Activated CD8-positive, alpha-beta T cell treated with anti-CD3 and anti-CD28 coated beads, Interleukin-2, amount 10 ng/mL, durations not matched to agents 7 days and 5 days (primary cell): ENCODE measurements around the gene EXOC4. TPM values are rescaled to one million over a fixed set of nuclear protein-coding genes. Genes with fewer than 3 reads are reported as not detected.

Experiments
- ATAC-seq: fragments of 150-1000 bp; cut with Tn5 transposase; one replicate; pipeline ENCODE4 v1.10.0; 2021; ENCODE audit warnings: moderate library complexity
- CTCF ChIA-PET: fragments of 350-600 bp; sonication (Branson Sonifier 250); formaldehyde crosslinking; loops from one replicate; lab custom pipeline; 2021; ENCODE audit warnings: antibody characterized with exemption; lab: Charles Lee
- POLR2A ChIA-PET: fragments of 350-600 bp; sonication (Branson Sonifier 250); formaldehyde crosslinking; loops from one replicate; lab custom pipeline; 2021; ENCODE audit warnings: antibody characterized with exemption; lab: Charles Lee
- DNase-seq: peaks from one replicate; pipeline ENCODE4 v3.0.0-alpha.2; 2020
- H3K27ac Mint-ChIP-seq: one replicate; pipeline ENCODE4 v1.8.0; 2021; ENCODE audit warnings: mild to moderate bottlenecking, mixed read lengths
- H3K27me3 Mint-ChIP-seq: one replicate; pipeline ENCODE4 v1.8.0; 2021; ENCODE audit warnings: low read depth, mixed read lengths
- H3K36me3 Mint-ChIP-seq: one replicate; pipeline ENCODE4 v1.8.0; 2021; ENCODE audit warnings: low read depth, mixed read lengths
- H3K4me1 Mint-ChIP-seq: one replicate; pipeline ENCODE4 v1.8.0; 2021; ENCODE audit warnings: low read depth, mixed read lengths
- H3K4me3 Mint-ChIP-seq: one replicate; pipeline ENCODE4 v1.8.0; 2021; ENCODE audit warnings: mild to moderate bottlenecking, mixed read lengths
- H3K9me3 Mint-ChIP-seq: one replicate; pipeline ENCODE4 v1.8.0; 2022; ENCODE audit warnings: mixed read lengths; ENCODE audit not compliant: insufficient read depth
- total RNA-seq, 2 experiments: library from RNA; stranded (reverse); gene quantifications; one replicate each; pipeline ENCODE4 v1.2.3, GENCODE V29; 2021

EXOC4 gene
- total RNA-seq, 2 experiments from 2014 or later = 68.2 to 75.1 TPM

DNA sequence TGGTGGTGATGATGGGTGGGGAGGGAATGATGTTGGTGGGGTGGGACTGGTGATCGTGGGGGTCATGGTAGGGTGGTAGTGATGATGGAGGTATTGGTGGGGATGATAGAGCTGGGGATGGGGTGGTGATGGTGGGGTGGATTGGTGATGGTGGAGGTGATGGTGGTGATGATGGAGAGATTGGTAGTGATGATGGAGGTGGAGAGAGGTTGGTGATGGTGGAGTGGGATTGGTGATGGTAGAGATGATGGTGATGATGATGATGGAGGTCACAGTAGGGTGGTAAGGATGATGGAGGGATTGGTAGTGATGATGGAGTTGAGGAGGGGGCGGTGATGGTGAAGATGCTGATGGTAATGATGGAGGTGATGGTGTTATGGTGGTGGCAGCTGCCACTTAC, 155.3 kb downstream of the EXOC4 start:
- Mint-ChIP-seq H3K9me3 (no peaks in the 10 kb centered on the region), H3K27me3 (no peaks in the 10 kb centered on the region), H3K27ac (no peak overlapping the region), H3K36me3 (peaks cover 5% of the 10 kb centered on the region), H3K4me3 (no peak overlapping the region), H3K4me1 (no peaks in the 10 kb centered on the region)
- ChIA-PET POLR2A (no interaction called here), CTCF (no interaction called here)
- DNase-seq = no peak
- no peak for ATAC-seq

DNA sequence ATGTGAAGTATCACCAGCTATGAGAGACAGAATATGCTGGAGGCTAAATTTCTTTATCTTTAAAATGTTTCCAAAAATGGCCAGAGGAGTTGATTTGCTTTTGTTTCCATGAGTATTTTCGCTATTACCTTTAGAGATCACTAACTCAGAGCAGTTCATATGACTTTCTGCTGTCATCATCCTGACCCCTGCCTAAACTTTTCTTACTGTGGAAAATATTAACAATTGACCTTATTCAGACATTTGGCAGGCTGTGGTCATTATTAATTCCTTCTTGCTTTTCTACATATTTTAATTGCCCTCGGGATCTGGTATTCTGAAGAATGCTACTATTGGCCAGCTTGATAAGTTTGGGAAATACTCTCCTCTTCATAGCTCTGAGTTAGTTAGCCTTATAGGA, 156.5 kb downstream of the EXOC4 start:
- Mint-ChIP-seq H3K4me1 (no peaks in the 10 kb centered on the region), H3K9me3 (no peaks in the 10 kb centered on the region), H3K36me3 (peaks cover 3% of the 10 kb centered on the region), H3K4me3 (no peak overlapping the region), H3K27ac (no peak overlapping the region), H3K27me3 (no peaks in the 10 kb centered on the region)
- ATAC-seq = no peak
- POLR2A ChIA-PET = no interaction called here
- no peak for DNase-seq
- CTCF ChIA-PET = interaction anchor here (0.9 kb wide), 1 partner anchor 13 kb away, joined by 3 read pairs; no protein-coding TSS in a partner anchor

DNA sequence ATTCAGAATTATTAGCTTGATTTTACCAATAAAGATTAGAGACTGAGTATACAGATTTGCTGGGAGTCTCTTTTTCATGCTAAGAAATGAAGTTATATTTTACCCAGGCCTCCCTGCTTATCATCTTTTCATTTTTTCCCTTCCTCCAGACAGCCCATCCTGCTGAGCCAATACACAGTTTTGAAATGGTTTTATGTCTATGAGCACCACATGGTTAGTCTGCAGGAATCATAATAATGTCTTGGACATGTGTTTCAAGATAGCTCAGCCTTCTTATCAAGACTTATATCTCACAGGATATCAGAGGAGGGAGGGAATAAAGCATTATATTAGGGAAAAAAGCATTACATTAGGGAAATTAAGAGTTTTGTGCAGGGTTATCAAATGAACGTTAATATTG, 157.1 kb downstream of the EXOC4 start:
- ATAC-seq (no peak), DNase-seq (no peak)
- CTCF ChIA-PET = interaction anchor here (0.9 kb wide), 1 partner anchor 12 kb away, joined by 3 read pairs; no protein-coding TSS in a partner anchor
- Mint-ChIP-seq H3K9me3 (no peaks in the 10 kb centered on the region), H3K4me1 (no peaks in the 10 kb centered on the region), H3K27ac (no peak overlapping the region), H3K27me3 (no peaks in the 10 kb centered on the region), H3K36me3 (peaks cover 3% of the 10 kb centered on the region), H3K4me3 (no peak overlapping the region)
- POLR2A ChIA-PET = no interaction called here

DNA sequence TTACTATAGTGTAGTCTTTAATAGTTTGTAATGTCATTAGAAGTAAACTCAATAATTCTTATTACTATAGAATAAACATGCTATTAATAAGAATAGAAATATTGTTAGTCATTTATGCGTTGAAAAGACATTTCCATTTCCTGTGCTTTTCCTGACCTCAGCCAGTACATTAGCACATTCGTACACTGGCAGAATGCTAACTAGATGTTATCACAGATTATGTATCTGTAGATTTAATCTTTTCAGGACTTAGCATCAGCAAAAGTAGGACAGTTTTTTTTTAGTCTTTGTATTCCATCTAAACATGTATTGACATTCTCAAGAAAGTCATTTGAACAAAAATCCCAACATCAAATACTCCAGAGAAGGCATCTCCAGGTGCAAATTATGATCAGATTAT, 158.5 kb downstream of the EXOC4 start:
- no peak for DNase-seq
- Mint-ChIP-seq H3K4me1 (no peaks in the 10 kb centered on the region), H3K27me3 (no peaks in the 10 kb centered on the region), H3K4me3 (no peak overlapping the region), H3K9me3 (no peaks in the 10 kb centered on the region), H3K36me3 (peaks cover 3% of the 10 kb centered on the region), H3K27ac (no peak overlapping the region)
- CTCF ChIA-PET = no interaction called here
- POLR2A ChIA-PET = no interaction called here
- ATAC-seq = no peak

DNA sequence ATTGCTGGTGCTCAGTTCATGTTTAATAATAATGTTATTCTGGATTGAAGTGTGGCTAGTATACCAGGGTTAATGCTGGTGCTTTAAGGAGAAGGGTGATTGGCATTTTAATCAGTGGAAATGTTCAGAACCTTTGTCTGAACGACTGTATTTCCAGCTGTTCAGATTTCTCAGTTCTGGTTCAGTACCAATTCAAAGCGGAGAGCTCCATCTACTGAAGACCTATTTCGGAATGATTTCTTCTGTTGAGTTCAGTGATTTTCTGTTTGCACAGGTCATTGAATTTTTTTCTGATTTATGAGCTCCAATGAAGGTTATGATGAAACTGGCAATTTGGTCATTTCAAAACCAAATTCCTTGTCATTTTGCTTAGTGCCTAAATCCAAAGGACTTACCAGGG, 160.1 kb downstream of the EXOC4 start:
- Mint-ChIP-seq H3K27me3 (no peaks in the 10 kb centered on the region), H3K4me1 (no peaks in the 10 kb centered on the region), H3K9me3 (no peaks in the 10 kb centered on the region), H3K4me3 (no peak overlapping the region), H3K36me3 (peaks cover 2% of the 10 kb centered on the region), H3K27ac (no peak overlapping the region)
- POLR2A ChIA-PET = no interaction called here
- no peak for ATAC-seq
- CTCF ChIA-PET = no interaction called here
- DNase-seq = no peak

DNA sequence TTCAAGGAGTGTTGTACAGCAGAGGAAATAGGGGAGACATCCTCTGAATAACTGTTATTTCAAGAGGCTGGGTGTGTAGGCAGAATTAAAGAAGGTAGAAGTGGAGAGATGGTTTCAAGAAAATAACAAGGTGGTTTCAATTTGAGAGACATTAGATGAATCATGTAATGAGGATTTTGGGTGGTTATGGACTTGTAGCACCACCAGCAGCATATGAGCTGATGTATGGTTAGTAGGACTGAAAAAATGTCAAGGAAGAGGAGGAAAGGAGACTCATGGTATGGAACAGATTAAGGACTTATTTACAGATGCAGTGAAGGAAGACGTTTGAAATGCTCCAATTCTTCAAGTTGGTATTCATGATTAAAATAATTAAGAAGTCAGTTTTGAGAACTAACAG, 166.2 kb downstream of the EXOC4 start:
- ChIA-PET CTCF (no interaction called here), POLR2A (no interaction called here)
- Mint-ChIP-seq H3K4me3 (no peak overlapping the region), H3K9me3 (no peaks in the 10 kb centered on the region), H3K4me1 (no peaks in the 10 kb centered on the region), H3K27me3 (no peaks in the 10 kb centered on the region), H3K27ac (no peak overlapping the region), H3K36me3 (peaks cover 7% of the 10 kb centered on the region)
- DNase-seq (no peak), ATAC-seq (no peak)

DNA sequence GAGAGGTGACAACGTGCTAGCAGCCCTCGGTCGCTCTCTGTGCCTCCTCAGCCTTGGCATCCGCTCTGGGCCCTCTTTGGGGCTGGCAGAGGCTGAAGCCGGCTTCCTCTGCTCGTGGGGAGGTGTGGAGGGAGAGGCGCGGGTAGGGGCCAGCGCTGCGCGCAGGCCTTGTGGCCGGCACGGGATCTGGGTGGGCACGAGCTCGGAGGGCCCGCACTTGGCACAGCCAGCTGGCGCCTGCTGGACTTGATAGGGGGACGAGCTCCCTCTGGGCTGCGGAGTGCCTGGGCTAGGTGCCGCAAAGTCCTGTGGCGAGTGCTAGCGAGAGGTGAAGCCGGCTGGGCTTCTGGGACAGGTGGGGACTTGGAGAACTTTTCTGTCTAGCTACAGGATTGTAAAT, 170.7 kb downstream of the EXOC4 start:
- no peak overlapping the region for H3K4me3 Mint-ChIP-seq
- no peak for DNase-seq
- ChIA-PET POLR2A (no interaction called here), CTCF (interaction anchor here (1.1 kb wide), 1 partner anchor 10 kb away, joined by 3 read pairs; no protein-coding TSS in a partner anchor)
- no peaks in the 10 kb centered on the region for H3K27me3 Mint-ChIP-seq
- H3K27ac Mint-ChIP-seq = no peak overlapping the region
- H3K36me3 Mint-ChIP-seq = peaks cover 8% of the 10 kb centered on the region
- H3K4me1 Mint-ChIP-seq = peaks cover 1% of the 10 kb centered on the region
- no peaks in the 10 kb centered on the region for H3K9me3 Mint-ChIP-seq
- ATAC-seq = no peak

DNA sequence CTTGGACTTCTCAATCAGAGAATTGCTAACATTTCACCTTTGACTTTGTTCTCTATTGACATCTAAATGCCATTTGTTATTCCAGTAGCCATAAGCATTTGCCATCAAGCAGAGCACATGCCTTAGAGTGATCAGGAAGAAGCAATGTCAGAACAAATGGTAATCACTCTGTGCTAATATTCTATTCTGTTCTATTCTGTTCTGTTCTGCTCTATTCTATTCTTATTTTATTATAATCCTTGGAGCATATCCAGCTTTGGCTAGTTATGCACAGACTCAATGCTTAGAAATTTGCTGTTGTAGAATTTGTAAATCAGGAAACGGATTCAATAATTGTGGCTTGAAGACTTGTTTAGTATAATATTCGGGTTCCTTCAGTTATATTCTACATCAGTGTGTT, 175.4 kb downstream of the EXOC4 start:
- Mint-ChIP-seq H3K9me3 (no peaks in the 10 kb centered on the region), H3K27me3 (no peaks in the 10 kb centered on the region)
- CTCF ChIA-PET = no interaction called here

DNA sequence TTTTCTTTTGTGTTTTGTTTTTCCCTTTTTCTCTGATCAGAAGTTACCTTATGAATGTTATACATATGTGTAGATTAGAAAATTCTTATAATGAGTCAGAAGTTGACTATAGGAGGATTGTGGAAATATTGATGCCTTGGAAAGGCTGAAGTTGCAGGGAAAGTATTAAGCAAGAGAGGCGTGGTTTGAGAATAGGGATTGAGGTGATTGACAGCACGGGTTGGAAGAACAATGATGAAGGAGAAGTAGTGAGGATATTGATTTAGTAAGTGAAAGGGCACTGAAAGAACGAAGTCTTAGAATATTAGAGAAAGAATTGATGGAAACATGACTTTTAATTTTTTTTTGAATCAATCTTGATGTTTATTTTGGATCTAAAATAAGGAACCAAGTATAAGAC, 176.0 kb downstream of the EXOC4 start:
- POLR2A ChIA-PET = no interaction called here
- no peak overlapping the region for H3K27ac Mint-ChIP-seq
- H3K27me3 Mint-ChIP-seq = no peaks in the 10 kb centered on the region
- peaks cover 1% of the 10 kb centered on the region for H3K4me1 Mint-ChIP-seq
- CTCF ChIA-PET = no interaction called here
- no peak overlapping the region for H3K4me3 Mint-ChIP-seq
- DNase-seq (no peak), ATAC-seq (no peak)
- peaks cover 6% of the 10 kb centered on the region for H3K36me3 Mint-ChIP-seq
- H3K9me3 Mint-ChIP-seq = no peaks in the 10 kb centered on the region

More for the DNA sequence above, 175.4 kb downstream of the EXOC4 start:
- Mint-ChIP-seq H3K4me3 (no peak overlapping the region), H3K27ac (no peak overlapping the region), H3K36me3 (peaks cover 6% of the 10 kb centered on the region), H3K4me1 (peaks cover 1% of the 10 kb centered on the region)
- ATAC-seq (no peak), DNase-seq (no peak)
- POLR2A ChIA-PET = no interaction called here

DNA sequence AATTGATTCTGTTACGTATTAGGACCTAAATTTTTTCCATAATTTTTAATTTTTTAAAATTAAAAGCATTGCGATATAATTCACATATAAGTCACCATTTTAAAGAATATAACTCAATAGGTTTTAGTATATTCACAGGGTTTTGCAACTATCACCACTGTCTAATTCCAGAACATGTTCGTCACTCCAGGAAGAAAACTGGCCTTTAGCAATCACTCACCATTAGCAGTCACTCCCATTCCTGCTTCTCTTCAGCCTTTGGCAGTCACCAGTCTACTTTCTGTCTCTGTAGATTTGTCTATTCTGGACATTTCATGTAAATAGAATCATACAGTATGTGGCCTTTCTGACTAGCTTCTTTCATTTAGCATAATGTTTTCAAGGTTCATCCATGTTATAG, 176.5 kb downstream of the EXOC4 start:
- Mint-ChIP-seq H3K4me3 (no peak overlapping the region), H3K27ac (no peak overlapping the region), H3K27me3 (no peaks in the 10 kb centered on the region), H3K9me3 (no peaks in the 10 kb centered on the region), H3K4me1 (peaks cover 1% of the 10 kb centered on the region), H3K36me3 (peaks cover 2% of the 10 kb centered on the region)
- DNase-seq (no peak), ATAC-seq (no peak)
- POLR2A ChIA-PET = no interaction called here
- CTCF ChIA-PET = no interaction called here

DNA sequence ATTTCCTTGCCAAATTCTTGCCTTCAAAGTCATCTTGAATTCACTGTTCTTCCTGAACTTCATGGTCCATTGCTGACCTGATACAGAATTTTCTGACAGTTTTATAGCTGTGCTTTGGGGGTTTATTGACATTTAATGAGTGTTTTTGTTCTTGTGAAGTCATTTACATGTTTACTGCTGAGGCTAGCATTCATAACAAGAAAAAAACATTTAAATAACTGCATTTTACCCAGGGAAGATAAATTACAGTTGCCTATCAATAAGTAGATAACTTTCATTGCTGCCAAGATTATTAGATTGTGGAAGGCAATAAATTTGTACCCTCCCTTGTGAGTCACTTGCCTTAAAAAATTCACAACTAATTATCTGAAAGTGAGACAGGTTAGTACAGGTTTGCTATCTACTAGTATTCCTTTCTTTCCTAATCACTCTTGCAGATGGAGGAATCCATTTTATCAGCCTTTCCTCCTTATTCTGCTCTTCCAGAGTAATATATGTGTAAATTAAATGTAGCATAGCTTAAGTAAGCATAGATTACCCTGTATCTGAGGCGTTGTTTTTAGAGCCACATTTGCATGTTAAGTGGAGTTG, 178.4 kb downstream of the EXOC4 start:
- CTCF ChIA-PET = no interaction called here
- no peak for ATAC-seq
- POLR2A ChIA-PET = no interaction called here
- H3K9me3 Mint-ChIP-seq = no peaks in the 10 kb centered on the region
- H3K27ac Mint-ChIP-seq = no peak overlapping the region
- no peak overlapping the region for H3K4me3 Mint-ChIP-seq
- peaks cover 1% of the 10 kb centered on the region for H3K4me1 Mint-ChIP-seq
- no peaks in the 10 kb centered on the region for H3K36me3 Mint-ChIP-seq
- no peak for DNase-seq
- no peaks in the 10 kb centered on the region for H3K27me3 Mint-ChIP-seq

DNA sequence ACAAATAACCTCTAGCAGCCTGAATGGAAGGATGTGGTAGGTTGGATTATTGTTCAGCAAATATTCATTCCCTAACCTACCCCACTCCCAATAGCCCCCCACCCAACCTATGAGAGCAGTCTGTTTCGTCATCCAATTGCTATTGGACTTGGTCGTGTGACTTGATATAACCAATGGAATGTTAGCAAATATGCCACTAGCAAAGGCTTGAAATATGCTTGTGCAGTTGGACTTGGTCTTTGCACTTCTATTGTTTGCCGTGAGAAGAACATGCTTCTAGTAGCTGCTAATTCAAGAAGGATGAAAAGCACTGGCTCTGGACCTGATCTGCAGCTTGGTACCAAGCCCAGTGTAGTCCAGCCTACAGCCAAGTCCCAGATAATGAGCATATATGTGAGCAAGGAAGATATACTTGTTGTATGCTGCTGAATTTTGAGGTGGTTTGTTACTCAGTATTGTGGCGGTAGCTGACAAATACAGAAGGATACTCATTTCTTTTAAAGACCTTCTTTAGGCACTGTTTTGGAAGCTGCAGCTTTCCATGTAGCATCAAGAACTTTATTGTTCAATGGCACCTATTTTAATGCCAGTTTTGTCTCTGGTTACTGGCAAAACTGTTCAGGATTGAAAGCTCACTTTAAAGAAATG, 180.4 kb downstream of the EXOC4 start:
- Mint-ChIP-seq H3K27ac (no peak overlapping the region), H3K27me3 (no peaks in the 10 kb centered on the region), H3K36me3 (no peaks in the 10 kb centered on the region), H3K4me3 (no peak overlapping the region), H3K9me3 (no peaks in the 10 kb centered on the region), H3K4me1 (no peaks in the 10 kb centered on the region)
- CTCF ChIA-PET = interaction anchor here (0.9 to 1.9 kb wide), 6 partner anchors 10 to 853 kb away, joined by 3 to 16 read pairs (median 4); no protein-coding TSS in a partner anchor
- DNase-seq = no peak
- no peak for ATAC-seq
- POLR2A ChIA-PET = no interaction called here
